NT2/D1 (cell line): Measurements from ENCODE around the gene FGF19.

ENCODE experiments used
- SUZ12 ChIP-seq: IDR thresholded peaks from 2 replicates; pipeline ENCODE4 v1.6.1; 2011; ENCODE audit not compliant: insufficient read length, insufficient read depth; ENCODE audit errors: extremely low read depth
- YY1 ChIP-seq: IDR thresholded peaks from 2 replicates; pipeline ENCODE4 v1.6.1; 2011; ENCODE audit not compliant: insufficient read length, insufficient read depth
- ZNF274 ChIP-seq: IDR thresholded peaks from 2 replicates; pipeline ENCODE4 v1.6.1; 2011; ENCODE audit warnings: mild to moderate bottlenecking, low read depth, low read length

GRCh38 chr11:69746140-69746539 lies 42.3 kb upstream of the FGF19 start:
- TF ChIP-seq ZNF274: no peak
- TF ChIP-seq YY1: no peak
- no peak for TF ChIP-seq SUZ12
